HL-60 (cell line): ENCODE measurements around the gene RNF224.

Experiments
- DNase-seq, 2 experiments: peaks; one replicate each; pipeline ENCODE4 v3.0.0-alpha.2; 2010 to 2020; ENCODE audit warnings: low read depth in 1 of 2, low spot score in 1 of 2
- H3K27ac ChIP-seq: fragments of 250-450 bp; sonication (Bioruptor Pico); replicated peaks from 2 replicates; pipeline ENCODE4 v1.5.1; 2020; ENCODE audit warnings: mild to moderate bottlenecking, moderate library complexity
- H3K27me3 ChIP-seq: fragments of 250-450 bp; sonication (Bioruptor Pico); 2 replicates; pipeline ENCODE4 v1.5.1; 2021; ENCODE audit warnings: mild to moderate bottlenecking, moderate library complexity; ENCODE audit not compliant: insufficient read depth, poor library complexity, severe bottlenecking
- H3K4me3 ChIP-seq: replicated peaks from 2 replicates; pipeline ENCODE4 v1.5.1; 2011; ENCODE audit warnings: mild to moderate bottlenecking, control low read depth, low read length; ENCODE audit not compliant: insufficient read depth
- CTCF ChIP-seq: IDR thresholded peaks from one replicate; pipeline ENCODE4 v1.5.1; 2011; ENCODE audit warnings: low read length, control low read depth, inconsistent platforms; ENCODE audit not compliant: insufficient read depth
- GABPA ChIP-seq: IDR thresholded peaks from 2 replicates; pipeline ENCODE4 v1.6.1; 2012; ENCODE audit warnings: low read depth
- POLR2AphosphoS5 ChIP-seq: IDR thresholded peaks from 2 replicates; pipeline ENCODE4 v1.6.1; 2012; ENCODE audit warnings: low read depth
- REST ChIP-seq: IDR thresholded peaks from 2 replicates; pipeline ENCODE4 v1.6.1; 2012; ENCODE audit warnings: low read depth; ENCODE audit not compliant: insufficient replicate concordance
- SPI1 ChIP-seq: IDR thresholded peaks from 2 replicates; pipeline ENCODE4 v1.6.1; 2012; ENCODE audit warnings: low read depth, mild to moderate bottlenecking, borderline replicate concordance

The RNF224 gene

DNA sequence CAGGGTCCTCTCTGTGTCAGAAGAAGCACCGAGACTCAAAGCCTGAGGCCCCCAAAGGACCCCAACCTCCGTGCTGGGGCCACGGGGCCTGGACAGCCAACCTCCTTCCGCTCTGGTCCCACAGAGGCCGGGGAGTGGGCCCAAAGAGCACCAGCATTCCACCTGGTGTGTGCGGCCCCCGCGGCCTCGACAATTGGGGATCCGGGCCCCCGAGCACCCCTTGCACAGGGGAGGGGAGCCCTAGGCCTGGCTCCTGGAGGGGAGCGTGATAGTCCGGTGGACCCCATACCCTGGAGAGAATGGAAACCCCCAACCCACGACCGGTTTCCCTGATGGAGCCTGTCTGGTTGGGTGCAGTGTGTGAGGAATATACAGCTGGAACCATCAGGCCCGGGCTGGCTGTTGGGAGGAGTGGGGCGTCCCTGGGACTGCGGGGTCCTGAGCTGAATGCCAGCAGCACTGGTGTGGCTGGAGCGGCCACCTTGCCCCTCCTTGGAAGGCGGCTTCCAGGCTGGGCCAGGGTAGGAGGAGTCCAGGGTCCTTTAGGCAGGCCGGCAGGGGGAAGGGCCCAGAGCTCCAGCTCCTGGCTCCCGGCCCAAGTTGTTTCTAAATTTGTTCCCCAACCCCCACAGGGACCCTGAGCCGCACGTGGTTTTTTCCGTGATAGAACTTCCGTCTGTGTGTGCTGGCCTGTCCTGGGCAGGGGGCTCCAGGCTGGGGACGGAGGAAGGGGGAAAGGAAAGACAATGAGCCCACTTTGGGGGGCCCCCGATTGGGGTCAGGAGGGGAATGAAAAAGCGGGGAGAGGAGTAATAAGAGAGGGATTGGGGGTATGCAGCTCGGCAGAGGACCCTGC lies 49.4 kb downstream of the RNF224 start:
- TF ChIP-seq POLR2AphosphoS5: peak; percentile 73; the same call in 1 of the 2 replicates
- no peak for TF ChIP-seq CTCF
- TF ChIP-seq GABPA: peak; percentile 10; the same call in 1 of the 2 replicates
- no peak for TF ChIP-seq SPI1
- no peak for TF ChIP-seq REST
- no peaks in the 10 kb centered on the region for H3K27me3 ChIP-seq
- peak overlapping the region; percentile 81 for H3K4me3 ChIP-seq
- H3K27ac ChIP-seq: peak overlapping the region; percentile 98
- DNase-seq: peak; percentile 78 to 89

GRCh38 chr9:137277329-137278041 lies 50.2 kb downstream of the RNF224 start, which contains the start of gene TOR4A:
TSS of gene TOR4A (plus strand) at chr9:137277726. CDS start at chr9:137278690, 964 bp downstream.
- DNase-seq: peak; percentile 93
- peak; percentile 11 for TF ChIP-seq POLR2AphosphoS5
- TF ChIP-seq SPI1: peak; percentile 73
- TF ChIP-seq GABPA: peak; percentile 48; the same call in 1 of the 2 replicates
- no peak for TF ChIP-seq REST
- peak within 1 kb of the TSS; percentile 98 for H3K27ac ChIP-seq
- peak within 1 kb of the TSS; percentile 81 for H3K4me3 ChIP-seq
- no peaks in the 10 kb centered on the region for H3K27me3 ChIP-seq

- Histone ChIP-seq H3K27ac (peak overlapping the region; percentile 98), H3K27me3 (no peaks in the 10 kb centered on the region), H3K4me3 (peak overlapping the region; percentile 81)
- peak; percentile 63 for TF ChIP-seq SPI1
- TF ChIP-seq CTCF: no peak
- peak in 1 of 2 experiments; percentile 53 for DNase-seq
Measured at GRCh38 chr9:137278061-137278701, 50.9 kb downstream of the RNF224 start.
